H1 (cell line): ENCODE measurements around the gene MIR17HG. TPM values are rescaled to one million over a fixed set of nuclear protein-coding genes. Genes with fewer than 3 reads are reported as not detected.
A peak's percentile ranks its signal among the peaks of the same experiment; 100 is the strongest.

Source experiments
- CTCF ChIA-PET: fragments of 300-600 bp; sonication (Branson Sonifier 250); formaldehyde crosslinking; loops from one replicate; lab custom pipeline; 2021; ENCODE audit not compliant: partially characterized antibody; lab: Charles Lee
- POLR2A ChIA-PET: fragments of 300-600 bp; sonication (Branson Sonifier 250); formaldehyde crosslinking; loops from one replicate; lab custom pipeline; 2021; ENCODE audit warnings: inconsistent platforms; ENCODE audit not compliant: partially characterized antibody; lab: Charles Lee
- DNase-seq, 2 experiments: peaks; one replicate each; pipeline versions ENCODE4 v3.0.0 to v3.0.0-alpha.2; 2010 to 2022; ENCODE audit warnings: low spot score in 2 of 2, low read depth in 1 of 2, mixed read lengths in 1 of 2
- FAIRE-seq: peaks from 2 replicates; lab custom pipeline; 2011; peaks lifted over from hg19 to GRCh38; lab: Jason Lieb, UNC
- H2AFZ ChIP-seq: 2 replicates; pipeline ENCODE4 v1.8.1; 2012; ENCODE audit warnings: low read length, inconsistent platforms
- H2AK5ac ChIP-seq: 2 replicates; pipeline ENCODE4 v1.6.1; 2013; ENCODE audit warnings: low read depth, low read length
- H2BK120ac ChIP-seq: replicated peaks from 2 replicates; pipeline ENCODE3; 2013; ENCODE audit warnings: low read depth, low read length, inconsistent platforms
- H2BK12ac ChIP-seq: 2 replicates; pipeline ENCODE4 v1.6.1; 2013; ENCODE audit warnings: low read depth, low read length
- H2BK15ac ChIP-seq: 2 replicates; pipeline ENCODE4 v1.6.1; 2013; ENCODE audit warnings: low read length
- H2BK20ac ChIP-seq: 2 replicates; pipeline ENCODE4 v1.6.1; 2013; ENCODE audit warnings: low read length
- H2BK5ac ChIP-seq: 2 replicates; pipeline ENCODE4 v1.6.1; 2013; ENCODE audit warnings: low read depth, low read length
- H3K14ac ChIP-seq: 2 replicates; pipeline ENCODE4 v1.6.1; 2013; ENCODE audit warnings: inconsistent platforms; ENCODE audit not compliant: insufficient read length
- H3K18ac ChIP-seq: 2 replicates; pipeline ENCODE4 v1.6.1; 2013; ENCODE audit warnings: low read length; ENCODE audit errors: extremely low read depth
- H3K23ac ChIP-seq: 2 replicates; pipeline ENCODE4 v1.6.1; 2013; ENCODE audit warnings: inconsistent platforms; ENCODE audit not compliant: insufficient read length
- H3K23me2 ChIP-seq: 2 replicates; pipeline ENCODE4 v1.6.1; 2013; ENCODE audit warnings: low read depth, low read length
- H3K27ac ChIP-seq: 2 replicates; pipeline ENCODE4 v1.6.1; 2011; ENCODE audit warnings: low read depth, low read length, inconsistent platforms
- H3K27me3 ChIP-seq, 4 experiments: replicated peaks in 1 of 4; 1 replicate in 1 of 4; 2 replicates in 3 of 4; pipeline versions ENCODE4 v1.6.1 to v1.8.1; 2011 to 2013; ENCODE audit warnings: low read length in 3 of 4, mild to moderate bottlenecking in 3 of 4, inconsistent platforms in 2 of 4, mixed read lengths in 2 of 4, moderate library complexity in 1 of 4; ENCODE audit not compliant: control insufficient read depth in 3 of 4, insufficient read depth in 3 of 4; ENCODE audit errors: extremely low read depth in 1 of 4
- H3K36me3 ChIP-seq, 4 experiments: 2 replicates each; pipeline versions ENCODE4 v1.6.1 to v1.8.1; 2011 to 2013; ENCODE audit warnings: mild to moderate bottlenecking in 4 of 4, low read length in 3 of 4, moderate library complexity in 2 of 4, control low read depth in 1 of 4, inconsistent platforms in 1 of 4; ENCODE audit not compliant: insufficient read depth in 4 of 4, control insufficient read depth in 2 of 4
- H3K4ac ChIP-seq: replicated peaks from 2 replicates; pipeline ENCODE3; 2013; ENCODE audit warnings: low read length, low read depth, mixed read lengths, inconsistent platforms; ENCODE audit not compliant: insufficient read length
- H3K4me1 ChIP-seq, 4 experiments: replicated peaks in 1 of 4; 1 replicate in 1 of 4; 2 replicates in 3 of 4; pipeline versions ENCODE4 v1.6.1 to v1.8.1; 2011 to 2013; ENCODE audit warnings: low read length in 3 of 4, inconsistent platforms in 2 of 4, mixed read lengths in 1 of 4; ENCODE audit not compliant: insufficient read depth in 4 of 4, control insufficient read depth in 3 of 4
- H3K4me2 ChIP-seq, 2 experiments: 2 replicates each; pipeline versions ENCODE4 v1.6.1 to v1.8.1; 2011 to 2013; ENCODE audit warnings: low read depth in 2 of 2, low read length in 2 of 2, control low read depth in 1 of 2, inconsistent platforms in 1 of 2, mild to moderate bottlenecking in 1 of 2; ENCODE audit not compliant: insufficient read depth in 1 of 2
- H3K4me3 ChIP-seq, 4 experiments: fragments of 200-600, 300-600 bp in 1 of 4; sonication (generic), shearing (Covaris generic), sonication (Bioruptor Twin) in 1 of 4; 2 replicates each; pipeline versions ENCODE4 v1.5.1 to v1.8.1; 2011 to 2016; ENCODE audit warnings: low read length in 4 of 4, low read depth in 3 of 4, control low read depth in 2 of 4, inconsistent platforms in 2 of 4, mild to moderate bottlenecking in 2 of 4, mixed read lengths in 1 of 4, moderate library complexity in 1 of 4; ENCODE audit not compliant: insufficient read depth in 2 of 4; ENCODE audit errors: extremely low read depth in 1 of 4
- H3K56ac ChIP-seq: replicated peaks from 2 replicates; pipeline ENCODE3; 2013; ENCODE audit warnings: low read depth, mild to moderate bottlenecking, mixed read lengths, low read length, inconsistent platforms; ENCODE audit not compliant: insufficient read length
- H3K79me1 ChIP-seq: 2 replicates; pipeline ENCODE4 v1.6.1; 2013; ENCODE audit warnings: low read depth, low read length, control low read depth
- H3K79me2 ChIP-seq, 2 experiments: 2 replicates each; pipeline versions ENCODE4 v1.6.1 to v1.8.1; 2012 to 2013; ENCODE audit warnings: low read length in 2 of 2, mild to moderate bottlenecking in 2 of 2, inconsistent platforms in 1 of 2; ENCODE audit not compliant: insufficient read depth in 2 of 2, control insufficient read depth in 1 of 2
- H3K9ac ChIP-seq, 4 experiments: replicated peaks in 1 of 4; 1 replicate in 1 of 4; 2 replicates in 3 of 4; pipeline versions ENCODE4 v1.6.1 to v1.8.1; 2011 to 2013; ENCODE audit warnings: low read depth in 3 of 4, low read length in 3 of 4, control low read depth in 2 of 4, mild to moderate bottlenecking in 2 of 4, moderate library complexity in 2 of 4, inconsistent platforms in 1 of 4; ENCODE audit errors: extremely low read depth in 1 of 4
- H3K9me3 ChIP-seq, 2 experiments: 2 replicates each; pipeline versions ENCODE4 v1.6.1 to v1.8.1; 2012 to 2013; ENCODE audit warnings: mild to moderate bottlenecking in 2 of 2, moderate library complexity in 2 of 2, control low read depth in 1 of 2, inconsistent platforms in 1 of 2, low read depth in 1 of 2, low read length in 1 of 2, mixed read lengths in 1 of 2; ENCODE audit not compliant: insufficient read depth in 2 of 2
- H4K20me1 ChIP-seq, 2 experiments: replicated peaks in 1 of 2; 2 replicates each; pipeline versions ENCODE3 to v1.8.1; 2011 to 2013; ENCODE audit warnings: inconsistent platforms in 2 of 2, low read length in 2 of 2, mild to moderate bottlenecking in 1 of 2; ENCODE audit not compliant: insufficient read depth in 2 of 2, control insufficient read depth in 1 of 2
- H4K5ac ChIP-seq: 2 replicates; pipeline ENCODE4 v1.6.1; 2013; ENCODE audit warnings: low read length, low read depth, mixed read lengths, inconsistent platforms; ENCODE audit not compliant: insufficient read length
- H4K8ac ChIP-seq: 2 replicates; pipeline ENCODE4 v1.8.0; 2013; ENCODE audit warnings: mild to moderate bottlenecking, moderate library complexity, low read length, inconsistent platforms; ENCODE audit not compliant: insufficient read depth; ENCODE audit errors: extremely low read depth
- H4K91ac ChIP-seq: replicated peaks from 2 replicates; pipeline ENCODE3; 2013; ENCODE audit warnings: low read length, mixed read lengths, inconsistent platforms; ENCODE audit not compliant: insufficient read length
- BRCA1 ChIP-seq: IDR thresholded peaks from 2 replicates; pipeline ENCODE4 v1.6.1; 2012; ENCODE audit warnings: low read depth, low read length, improper control_type of control experiment
- CBX5 ChIP-seq: fragments of 300-800, 300-1000 bp; sonication (generic); IDR thresholded peaks from 2 replicates; pipeline ENCODE4 v1.7.1; 2016; ENCODE audit warnings: antibody characterized with exemption, low read length, low read depth
- GABPA ChIP-seq: IDR thresholded peaks from 2 replicates; pipeline ENCODE4 v1.6.1; 2011; ENCODE audit warnings: mild to moderate bottlenecking, low read length, moderate library complexity, borderline replicate concordance; ENCODE audit not compliant: insufficient read depth
- GTF2F1 ChIP-seq: IDR thresholded peaks from 2 replicates; pipeline ENCODE4 v1.6.1; 2012; ENCODE audit warnings: low read depth, low read length, improper control_type of control experiment, borderline replicate concordance
- KDM4A ChIP-seq: IDR thresholded peaks from one replicate; pipeline ENCODE4 v1.7.1; 2012; ENCODE audit warnings: low read depth, mild to moderate bottlenecking, moderate library complexity, low read length, inconsistent platforms; ENCODE audit not compliant: severe bottlenecking
- RNF2 ChIP-seq: fragments of 200-900, 300-1000 bp; sonication (generic); IDR thresholded peaks from 2 replicates; pipeline ENCODE4 v1.7.1; 2016; ENCODE audit warnings: borderline replicate concordance, low read depth, mild to moderate bottlenecking, antibody characterized with exemption, low read length; ENCODE audit not compliant: poor library complexity, severe bottlenecking; ENCODE audit errors: missing control alignments
- RXRA ChIP-seq: IDR thresholded peaks from 2 replicates; pipeline ENCODE4 v1.6.1; 2011; ENCODE audit warnings: low read depth, mild to moderate bottlenecking, low read length, moderate library complexity; ENCODE audit not compliant: insufficient read depth
- SAP30 ChIP-seq: fragments of 300-600 bp; sonication (generic); IDR thresholded peaks from 2 replicates; pipeline ENCODE4 v1.7.1; 2012; ENCODE audit warnings: low read length, moderate library complexity, mild to moderate bottlenecking, inconsistent platforms; ENCODE audit not compliant: insufficient read depth, insufficient replicate concordance
- SIRT6 ChIP-seq: IDR thresholded peaks from one replicate; pipeline ENCODE4 v1.7.1; 2012; ENCODE audit warnings: low read length, inconsistent platforms
- SP2 ChIP-seq: IDR thresholded peaks from 2 replicates; pipeline ENCODE4 v1.6.1; 2012; ENCODE audit warnings: mild to moderate bottlenecking, low read length, inconsistent platforms
- SP4 ChIP-seq: IDR thresholded peaks from 2 replicates; pipeline ENCODE4 v1.6.1; 2012; ENCODE audit warnings: low read length, inconsistent platforms
- TAF1 ChIP-seq: IDR thresholded peaks from 2 replicates; pipeline ENCODE4 v1.6.1; 2011; ENCODE audit warnings: mild to moderate bottlenecking, low read depth, low read length
- TEAD4 ChIP-seq: IDR thresholded peaks from 2 replicates; pipeline ENCODE4 v1.6.1; 2012; ENCODE audit warnings: low read depth, low read length, inconsistent platforms, mixed read lengths
- WGBS, 2 experiments: shearing (Covaris generic) in 1 of 2; methylation state at CpG; one replicate each; pipeline versions ENCODE4 v1.1.6 to v1.1.7; 2013 to 2015; ENCODE audit warnings: low lambda C conversion rate in 2 of 2, mixed read lengths in 2 of 2, inconsistent platforms in 1 of 2, low coverage in 1 of 2, missing lambda C conversion rate in 1 of 2; ENCODE audit not compliant: insufficient replicate concordance in 2 of 2, insufficient coverage in 1 of 2, insufficient read length in 1 of 2; ENCODE audit errors: extremely low coverage in 1 of 2, missing lambda C conversion rate in 1 of 2; 5-methylcytosine and 5-hydroxymethylcytosine counted together
- polyA plus RNA-seq, 7 experiments: library from polyadenylated mRNA; depleted of rRNA in 3 of 7; stranded (reverse) in 5 of 7; unstranded in 2 of 7; fragments of >200 nt in 5 of 7; fragments of 200-250 nt in 2 of 7; gene quantifications; 1 replicate in 5 of 7; 2 replicates in 1 of 7; 4 replicates in 1 of 7; pipeline versions ENCODE4 v1.2.1 to v1.2.3, GENCODE V29; 2011 to 2013; ENCODE audit warnings: missing spikeins in 2 of 7, mixed read lengths in 2 of 7
- total RNA-seq: library from RNA; stranded (reverse); fragmentation: NEBNext Ultra II Directional; extraction: Animal tissue kit (Norgen Biotek cat#: 25700); gene quantifications from 2 replicates; pipeline ENCODE4 v1.2.1, GENCODE V29; 2021
- TF ChIP-seq, protein P1 (sequence below): IDR thresholded peaks from 2 replicates; pipeline ENCODE4 v1.6.1; 2012; ENCODE audit warnings: inconsistent platforms

Gene MIR17HG
- total and polyA plus RNA-seq, 2 of the 8 experiments (the other 6 are each of a cell fraction or from before 2014, with no cell fraction given) = 11.5 to 36.9 TPM

- H2BK5ac ChIP-seq = no peak overlapping the region
- H2AK5ac ChIP-seq = no peak overlapping the region
- no peaks in the 10 kb centered on the region for H3K79me2 ChIP-seq
- H2BK12ac ChIP-seq = no peak overlapping the region
- no peak overlapping the region for H3K14ac ChIP-seq
- H3K18ac ChIP-seq = no peak overlapping the region
- no peaks in the 10 kb centered on the region for H3K4me1 ChIP-seq
- WGBS, 2 experiments = 90% methylated on average over 2 of the region's 2 CpGs; no CpG with 5 or more reads in 1 of the 2 experiments
- no peaks in the 10 kb centered on the region for H3K27me3 ChIP-seq
- FAIRE-seq (no peak), DNase-seq (no peak)
- H3K23me2 ChIP-seq = no peaks in the 10 kb centered on the region
- H2BK20ac ChIP-seq = no peak overlapping the region
- no peak overlapping the region for H3K56ac ChIP-seq
- H2AFZ ChIP-seq = 0 out of 2 replicates have a peak overlapping the region, but pooled peaks have one; percentile 57
- no peaks in the 10 kb centered on the region for H3K9me3 ChIP-seq
- no peak overlapping the region for H2BK15ac ChIP-seq
- no peak overlapping the region for H3K9ac ChIP-seq
- H3K36me3 ChIP-seq = no peaks in the 10 kb centered on the region
- no peak overlapping the region for H3K4me2 ChIP-seq
- H4K5ac ChIP-seq = no peak overlapping the region
- H3K27ac ChIP-seq = no peak overlapping the region
- no peak overlapping the region for H3K4ac ChIP-seq
- H3K4me3 ChIP-seq = no peak overlapping the region
- CTCF ChIA-PET = interaction anchor here (0.7 to 1.9 kb wide), 9 partner anchors 8 to 36 kb away, joined by 3 to 10 read pairs (median 3); no protein-coding TSS in a partner anchor
- POLR2A ChIA-PET = no interaction called here
- no peaks in the 10 kb centered on the region for H4K20me1 ChIP-seq
- H4K8ac ChIP-seq = no peak overlapping the region
- no peaks in the 10 kb centered on the region for H3K79me1 ChIP-seq
- no peak overlapping the region for H4K91ac ChIP-seq
- H3K23ac ChIP-seq = no peak overlapping the region
- no peak overlapping the region for H2BK120ac ChIP-seq
- no peak for TF ChIP-seq SIRT6
- TF ChIP-seq, protein P1, sequence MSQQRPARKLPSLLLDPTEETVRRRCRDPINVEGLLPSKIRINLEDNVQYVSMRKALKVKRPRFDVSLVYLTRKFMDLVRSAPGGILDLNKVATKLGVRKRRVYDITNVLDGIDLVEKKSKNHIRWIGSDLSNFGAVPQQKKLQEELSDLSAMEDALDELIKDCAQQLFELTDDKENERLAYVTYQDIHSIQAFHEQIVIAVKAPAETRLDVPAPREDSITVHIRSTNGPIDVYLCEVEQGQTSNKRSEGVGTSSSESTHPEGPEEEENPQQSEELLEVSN = no peak
- TF ChIP-seq RXRA = no peak
- no peak for TF ChIP-seq SAP30
- TF ChIP-seq TAF1 = no peak
- no peak for TF ChIP-seq TEAD4
- TF ChIP-seq GTF2F1 = no peak
- no peak for TF ChIP-seq BRCA1
- no peak for TF ChIP-seq RNF2
- no peak for TF ChIP-seq SP4
- no peak for TF ChIP-seq KDM4A
- TF ChIP-seq CBX5 = no peak
- TF ChIP-seq GABPA = no peak
- no peak for TF ChIP-seq SP2
Observed at GRCh38 chr13:91307887-91308286, 39.6 kb upstream of the MIR17HG start.
